ENCODE results near the gene MICU1.

DNA sequence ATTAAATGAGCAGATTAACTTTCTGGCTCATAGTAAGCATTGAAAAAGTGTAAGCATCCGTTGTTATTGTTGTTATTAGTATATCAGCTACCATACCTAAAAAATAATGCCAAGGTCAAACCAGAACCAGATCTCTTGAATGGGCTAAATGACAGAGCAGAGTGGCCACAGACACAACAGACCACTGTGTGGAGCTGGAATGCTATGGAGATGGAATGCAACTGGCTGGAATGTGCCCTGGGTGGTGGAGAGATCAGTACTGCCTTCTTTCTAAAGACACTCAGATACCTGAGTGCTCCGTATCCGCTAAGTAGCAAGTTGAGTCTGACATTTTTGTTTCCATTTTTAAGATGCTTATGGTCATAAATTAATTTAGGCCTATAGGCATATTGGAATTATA is 250.7 kb downstream of the MICU1 start:
- TF ChIP-seq, protein P1, sequence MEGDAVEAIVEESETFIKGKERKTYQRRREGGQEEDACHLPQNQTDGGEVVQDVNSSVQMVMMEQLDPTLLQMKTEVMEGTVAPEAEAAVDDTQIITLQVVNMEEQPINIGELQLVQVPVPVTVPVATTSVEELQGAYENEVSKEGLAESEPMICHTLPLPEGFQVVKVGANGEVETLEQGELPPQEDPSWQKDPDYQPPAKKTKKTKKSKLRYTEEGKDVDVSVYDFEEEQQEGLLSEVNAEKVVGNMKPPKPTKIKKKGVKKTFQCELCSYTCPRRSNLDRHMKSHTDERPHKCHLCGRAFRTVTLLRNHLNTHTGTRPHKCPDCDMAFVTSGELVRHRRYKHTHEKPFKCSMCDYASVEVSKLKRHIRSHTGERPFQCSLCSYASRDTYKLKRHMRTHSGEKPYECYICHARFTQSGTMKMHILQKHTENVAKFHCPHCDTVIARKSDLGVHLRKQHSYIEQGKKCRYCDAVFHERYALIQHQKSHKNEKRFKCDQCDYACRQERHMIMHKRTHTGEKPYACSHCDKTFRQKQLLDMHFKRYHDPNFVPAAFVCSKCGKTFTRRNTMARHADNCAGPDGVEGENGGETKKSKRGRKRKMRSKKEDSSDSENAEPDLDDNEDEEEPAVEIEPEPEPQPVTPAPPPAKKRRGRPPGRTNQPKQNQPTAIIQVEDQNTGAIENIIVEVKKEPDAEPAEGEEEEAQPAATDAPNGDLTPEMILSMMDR (IDR thresholded peaks at IDR 0.05; ENCODE audit: low read depth, low read length, poor library complexity, severe bottlenecking) = no peak
- no peak for TF ChIP-seq EZH2phosphoT487 (IDR thresholded peaks at IDR 0.05; ENCODE audit: borderline replicate concordance, low read length)
